BJ (cell line): Measurements from ENCODE around the gene MRPS24. TPM values are rescaled to one million over a fixed set of nuclear protein-coding genes. Genes with fewer than 3 reads are reported as not detected.
"Not testable (repeated sequence)": the region's sequence is repeated elsewhere in the genome, so short reads cannot be mapped to it uniquely, and the experiment has no call there.

Experiments used
- CTCF ChIA-PET: fragments of 350-600 bp; formaldehyde crosslinking; extraction: SDS; loops from one replicate; lab custom pipeline; 2021; ENCODE audit warnings: antibody characterized with exemption, inconsistent platforms; lab: Yijun Ruan, JAX
- POLR2A ChIA-PET: fragments of 300-600 bp; sonication (Branson Sonifier 250); formaldehyde crosslinking; extraction: SDS; loops from one replicate; lab custom pipeline; 2021; ENCODE audit warnings: antibody characterized with exemption; lab: Charles Lee
- DNase-seq: peaks from one replicate; pipeline ENCODE4 v3.0.0-alpha.2; 2011; ENCODE audit warnings: low read depth
- H3K27me3 ChIP-seq: 2 replicates; pipeline ENCODE4 v1.6.0; 2011; ENCODE audit warnings: low read length; ENCODE audit not compliant: control insufficient read depth, insufficient read depth
- H3K36me3 ChIP-seq: 2 replicates; pipeline ENCODE4 v1.5.1; 2011; ENCODE audit warnings: low read length; ENCODE audit not compliant: control insufficient read depth, insufficient read depth
- H3K4me3 ChIP-seq: 2 replicates; pipeline ENCODE4 v1.5.1; 2011; ENCODE audit warnings: low read depth, mild to moderate bottlenecking, control low read depth, low read length
- polyA plus RNA-seq: library from polyadenylated mRNA; depleted of rRNA; stranded (reverse); fragments of >200 nt; gene quantifications from 2 replicates; pipeline ENCODE4 v1.2.3, GENCODE V29; 2011
- TF ChIP-seq, protein P1 (sequence below): IDR thresholded peaks from 2 replicates; pipeline ENCODE4 v1.5.1; 2011; ENCODE audit warnings: low read depth, mild to moderate bottlenecking, control low read depth, inconsistent platforms, low read length, moderate library complexity; ENCODE audit not compliant: insufficient read depth

MRPS24 gene
- polyA plus RNA-seq, 1 experiment: 229 TPM

- no peaks in the 10 kb centered on the region for H3K27me3 ChIP-seq
- ChIA-PET CTCF (interaction anchor here (0.5 to 1.0 kb wide), 3 partner anchors 10 to 184 kb away, joined by 4 to 5 read pairs (median 4); no protein-coding TSS in a partner anchor), POLR2A (no interaction called here)
- H3K36me3 ChIP-seq: peaks cover 4% of the 10 kb centered on the region
- TF ChIP-seq, protein P1, sequence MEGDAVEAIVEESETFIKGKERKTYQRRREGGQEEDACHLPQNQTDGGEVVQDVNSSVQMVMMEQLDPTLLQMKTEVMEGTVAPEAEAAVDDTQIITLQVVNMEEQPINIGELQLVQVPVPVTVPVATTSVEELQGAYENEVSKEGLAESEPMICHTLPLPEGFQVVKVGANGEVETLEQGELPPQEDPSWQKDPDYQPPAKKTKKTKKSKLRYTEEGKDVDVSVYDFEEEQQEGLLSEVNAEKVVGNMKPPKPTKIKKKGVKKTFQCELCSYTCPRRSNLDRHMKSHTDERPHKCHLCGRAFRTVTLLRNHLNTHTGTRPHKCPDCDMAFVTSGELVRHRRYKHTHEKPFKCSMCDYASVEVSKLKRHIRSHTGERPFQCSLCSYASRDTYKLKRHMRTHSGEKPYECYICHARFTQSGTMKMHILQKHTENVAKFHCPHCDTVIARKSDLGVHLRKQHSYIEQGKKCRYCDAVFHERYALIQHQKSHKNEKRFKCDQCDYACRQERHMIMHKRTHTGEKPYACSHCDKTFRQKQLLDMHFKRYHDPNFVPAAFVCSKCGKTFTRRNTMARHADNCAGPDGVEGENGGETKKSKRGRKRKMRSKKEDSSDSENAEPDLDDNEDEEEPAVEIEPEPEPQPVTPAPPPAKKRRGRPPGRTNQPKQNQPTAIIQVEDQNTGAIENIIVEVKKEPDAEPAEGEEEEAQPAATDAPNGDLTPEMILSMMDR: no peak
- DNase-seq: no peak
- H3K4me3 ChIP-seq: peak overlapping the region; percentile 75
Measured at GRCh38 chr7:43905209-43905946, 36.1 kb upstream of the MRPS24 start.

- H3K36me3 ChIP-seq: peaks cover 4% of the 10 kb centered on the region
- POLR2A ChIA-PET: no interaction called here
- no peak for DNase-seq
- H3K4me3 ChIP-seq: peak overlapping the region; percentile 75
- TF ChIP-seq, protein P1: no peak
- H3K27me3 ChIP-seq: no peaks in the 10 kb centered on the region
- CTCF ChIA-PET: interaction anchor here (0.5 to 1.2 kb wide), 5 partner anchors 10 to 183 kb away, joined by 3 to 5 read pairs (median 4); no protein-coding TSS in a partner anchor
Measured at GRCh38 chr7:43904533-43905208, 35.4 kb upstream of the MRPS24 start.

DNA sequence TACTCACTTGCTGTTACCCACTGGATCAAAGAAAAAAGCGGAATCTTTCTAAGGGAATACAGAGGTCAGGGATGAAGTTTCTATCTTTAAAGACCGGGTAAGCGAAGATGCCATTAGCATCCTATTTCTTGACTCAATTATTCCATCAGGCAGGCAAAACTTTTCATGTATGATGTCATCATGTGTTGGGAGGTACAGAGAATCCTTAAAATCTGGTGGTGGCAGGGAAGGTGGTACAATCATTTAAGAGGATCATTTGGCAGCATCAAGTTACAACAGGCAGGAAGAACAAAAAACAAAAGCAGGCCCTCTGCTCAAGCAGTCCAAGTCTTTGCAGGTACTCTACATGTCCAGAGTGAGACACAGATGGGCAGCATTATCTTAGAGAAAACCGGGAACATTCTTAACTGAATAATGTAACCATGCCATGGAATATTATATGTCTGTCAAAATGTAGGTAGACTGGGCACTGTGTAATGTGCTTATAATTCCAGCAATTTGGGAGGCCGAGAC lies 33.3 kb upstream of the MRPS24 start:
- Histone ChIP-seq H3K36me3 (peaks cover 5% of the 10 kb centered on the region), H3K4me3 (no peak overlapping the region), H3K27me3 (no peaks in the 10 kb centered on the region)
- ChIA-PET POLR2A (no interaction called here), CTCF (no interaction called here)
- DNase-seq: no peak
- TF ChIP-seq, protein P1: no peak

GRCh38 chr7:43898571-43898970 lies 29.3 kb upstream of the MRPS24 start:
- CTCF ChIA-PET, H3K36me3 ChIP-seq, H3K27me3 ChIP-seq, DNase-seq, POLR2A ChIA-PET, H3K4me3 ChIP-seq: not testable (repeated sequence)

- ChIA-PET POLR2A (no interaction called here), CTCF (no interaction called here)
- Histone ChIP-seq H3K36me3 (0 out of 2 replicates have a peak, but pooled peaks cover 1% of the 10 kb centered on the region), H3K27me3 (no peaks in the 10 kb centered on the region), H3K4me3 (no peak overlapping the region)
- TF ChIP-seq, protein P1: no peak
- no peak for DNase-seq
Measured at GRCh38 chr7:43895847-43896415, 26.6 kb upstream of the MRPS24 start.
